K562 (cell line): ENCODE measurements around the gene NPY1R.

Experiments
- REST ChIP-seq, 2 experiments: fragments of 450-650 bp; formaldehyde crosslinking in 1 of 2; IDR thresholded peaks; 2 replicates each; pipeline versions ENCODE4 v1.4.0 to v1.6.1; 2014 to 2020; ENCODE audit warnings: mild to moderate bottlenecking in 2 of 2, borderline replicate concordance in 1 of 2, low read depth in 1 of 2
- TEAD1 ChIP-seq, 2 experiments: fragments of 450-650 bp in 1 of 2; sonication (generic) in 1 of 2; formaldehyde crosslinking; IDR thresholded peaks; 2 replicates each; pipeline versions ENCODE4 v1.4.0 to v1.8.0; 2020 to 2022; ENCODE audit warnings: mild to moderate bottlenecking in 2 of 2, missing genetic modification reagents in 1 of 2

- TF ChIP-seq REST (IDR thresholded peaks at IDR 0.05; ENCODE audit: borderline replicate concordance) = no peak
- no peak for TF ChIP-seq REST (CRISPR knock-in tag; IDR thresholded peaks at IDR 0.05; ENCODE audit: low read depth)
- TF ChIP-seq TEAD1 (CRISPR knock-in tag; IDR thresholded peaks at IDR 0.05) = no peak
Observed at GRCh38 chr4:163317110-163317509, 15.3 kb downstream of the NPY1R start.
